Uterus (tissue), 4 donors: ENCODE data around the gene SLC28A3. TPM values are rescaled to one million over a fixed set of nuclear protein-coding genes. Genes with fewer than 3 reads are reported as not detected.
"Not testable (repeated sequence)": the region's sequence is repeated elsewhere in the genome, so short reads cannot be mapped to it uniquely, and the experiment has no call there.

Source experiments
- DNase-seq, 2 donors: peaks; one replicate each; pipeline ENCODE4 v3.0.0-alpha.2; 2019 to 2020
- H3K27ac ChIP-seq, 2 donors: fragments of 200-600 bp; sonication (generic); 1 replicate in 1 of 2; 2 replicates in 1 of 2; pipeline ENCODE4 v1.5.1; 2016 to 2018
- H3K27me3 ChIP-seq, 2 donors: fragments of 200-600 bp; sonication (generic); one replicate each; pipeline ENCODE4 v1.5.1; 2018 to 2019; ENCODE audit warnings: control low read depth in 1 of 2
- H3K36me3 ChIP-seq, 2 donors: fragments of 200-600 bp; sonication (generic); one replicate each; pipeline ENCODE4 v1.5.1; 2019; ENCODE audit warnings: control low read depth in 1 of 2
- H3K4me1 ChIP-seq, 2 donors: fragments of 200-600 bp; sonication (generic); one replicate each; pipeline ENCODE4 v1.5.1; 2018 to 2019; ENCODE audit warnings: control low read depth in 1 of 2
- H3K4me3 ChIP-seq, 2 donors: fragments of 200-600 bp; sonication (generic); 1 replicate in 1 of 2; 2 replicates in 1 of 2; pipeline ENCODE4 v1.5.1; 2018 to 2019; ENCODE audit warnings: mild to moderate bottlenecking in 1 of 2
- H3K9me3 ChIP-seq, 2 donors: fragments of 200-600 bp; sonication (generic); one replicate each; pipeline ENCODE4 v1.5.1; 2019; ENCODE audit warnings: control low read depth in 1 of 2
- CTCF ChIP-seq, 4 experiments: fragments of 200-600 bp in 2 of 4; fragments of 450-650 bp in 2 of 4; sonication (generic) in 2 of 4; IDR thresholded peaks; one replicate each; pipeline ENCODE4 v1.5.1; 2016 to 2019; ENCODE audit warnings: antibody characterized with exemption in 4 of 4, mild to moderate bottlenecking in 2 of 4, moderate library complexity in 1 of 4
- POLR2A ChIP-seq, 2 donors: fragments of 450-650 bp; IDR thresholded peaks; one replicate each; pipeline ENCODE4 v1.6.1; 2016; ENCODE audit warnings: antibody characterized with exemption in 2 of 2, mild to moderate bottlenecking in 1 of 2, moderate library complexity in 1 of 2
- intact Hi-C: fragments of 100-400 bp; cut with DNase I; formaldehyde crosslinking; loops from one replicate; pipeline ENCODE4 v1.15.1; 2023; ENCODE audit warnings: low total_unique reads
- total RNA-seq, 4 donors: library from RNA; depleted of rRNA in 3 of 4; stranded (reverse); fragments of >200 nt in 3 of 4; gene quantifications; one replicate each; pipeline versions ENCODE4 v1.1.0 to v1.2.4, GENCODE V29; 2014 to 2023
- donor health status: DM: yes; HTN: yes; CAD: no.

The SLC28A3 gene
- total RNA-seq, result under 1 TPM in 1 of 4 donors, not detected in 3; 0.76 TPM

GRCh38 chr9:84340535-84340934 lies at the start of gene SLC28A3:
Gene SLC28A3 (minus strand): TSS chr9:84340758. CDS start chr9:84340633, 125 bp downstream.
- Histone ChIP-seq H3K27me3 (no peaks in the 10 kb centered on the region), H3K27ac (no peak within 1 kb of the TSS), H3K4me1 (no peaks in the 10 kb centered on the region), H3K36me3 (no peaks in the 10 kb centered on the region), H3K9me3 (no peaks in the 10 kb centered on the region), H3K4me3 (no peak within 1 kb of the TSS)
- no peak for DNase-seq
- intact Hi-C loops, result no loop called here
- TF ChIP-seq CTCF (IDR thresholded peaks at IDR 0.05) (no peak), POLR2A (IDR thresholded peaks at IDR 0.05) (no peak)

GRCh38 chr9:84390254-84390653 lies 49.7 kb upstream of the SLC28A3 start:
- H3K4me3 ChIP-seq, H3K9me3 ChIP-seq, H3K4me1 ChIP-seq, H3K36me3 ChIP-seq, H3K27me3 ChIP-seq, H3K27ac ChIP-seq, intact Hi-C loops, DNase-seq: not testable (repeated sequence)

GRCh38 chr9:84387821-84388220 lies 47.3 kb upstream of the SLC28A3 start:
- no peak for DNase-seq
- Histone ChIP-seq H3K4me3 (no peak overlapping the region), H3K36me3 (no peaks in the 10 kb centered on the region), H3K27me3 (no peaks in the 10 kb centered on the region), H3K4me1 (no peaks in the 10 kb centered on the region), H3K27ac (no peak overlapping the region), H3K9me3 (no peaks in the 10 kb centered on the region)
- TF ChIP-seq CTCF (IDR thresholded peaks at IDR 0.05) (no peak), POLR2A (IDR thresholded peaks at IDR 0.05) (no peak)
- intact Hi-C loops, result no loop called here

GRCh38 chr9:84386753-84387152 lies 46.2 kb upstream of the SLC28A3 start:
- intact Hi-C loops, result no loop called here

GRCh38 chr9:84385386-84386040 lies 45.0 kb upstream of the SLC28A3 start:
- Histone ChIP-seq H3K4me3 (no peak overlapping the region), H3K9me3 (no peaks in the 10 kb centered on the region), H3K27ac (no peak overlapping the region), H3K27me3 (no peaks in the 10 kb centered on the region), H3K4me1 (no peaks in the 10 kb centered on the region), H3K36me3 (no peaks in the 10 kb centered on the region)
- no peak for DNase-seq
- intact Hi-C loops, result no loop called here
- TF ChIP-seq CTCF (IDR thresholded peaks at IDR 0.05) (no peak), POLR2A (IDR thresholded peaks at IDR 0.05) (no peak)

More at GRCh38 chr9:84386753-84387152, 46.2 kb upstream of the SLC28A3 start:
- Histone ChIP-seq H3K36me3 (no peaks in the 10 kb centered on the region), H3K27ac (no peak overlapping the region), H3K9me3 (no peaks in the 10 kb centered on the region), H3K4me1 (no peaks in the 10 kb centered on the region), H3K4me3 (no peak overlapping the region), H3K27me3 (no peaks in the 10 kb centered on the region)
- TF ChIP-seq POLR2A (IDR thresholded peaks at IDR 0.05) (no peak), CTCF (IDR thresholded peaks at IDR 0.05) (no peak)
- no peak for DNase-seq

GRCh38 chr9:84384617-84385016 lies 44.1 kb upstream of the SLC28A3 start:
- Histone ChIP-seq H3K9me3 (no peaks in the 10 kb centered on the region), H3K27ac (no peak overlapping the region), H3K36me3 (no peaks in the 10 kb centered on the region), H3K4me1 (no peaks in the 10 kb centered on the region), H3K27me3 (no peaks in the 10 kb centered on the region), H3K4me3 (no peak overlapping the region)
- intact Hi-C loops, result no loop called here
- no peak for TF ChIP-seq CTCF (IDR thresholded peaks at IDR 0.05)
- no peak for TF ChIP-seq POLR2A (IDR thresholded peaks at IDR 0.05)
- no peak for DNase-seq
